A673 (cell line): ENCODE results near the gene FBXO21.

Experiments
- CTCF ChIP-seq: fragments of 300-800, 200-600 bp; sonication (generic); conservative IDR thresholded peaks from 2 replicates; pipeline ENCODE4 v1.5.1; 2017; ENCODE audit warnings: low read depth, mild to moderate bottlenecking, antibody characterized with exemption, low read length, moderate library complexity, mixed read lengths
- EZH2 ChIP-seq: fragments of 200-600 bp; sonication (generic); IDR thresholded peaks from 2 replicates; pipeline ENCODE4 v1.6.1; 2017; ENCODE audit warnings: borderline replicate concordance, low read depth, mild to moderate bottlenecking, mixed read lengths, antibody characterized with exemption, low read length; ENCODE audit not compliant: poor library complexity, severe bottlenecking

GRCh38 chr12:117207675-117208074 lies 17.4 kb upstream of the FBXO21 start:
- TF ChIP-seq CTCF = no peak
- no peak for TF ChIP-seq EZH2
